ENCODE data around the gene APOBEC3H. TPM values are rescaled to one million over a fixed set of nuclear protein-coding genes. Genes with fewer than 3 reads are reported as not detected.

The APOBEC3H gene
- total and polyA plus RNA-seq, 9 of the 15 experiments (the other 6 are each of a cell fraction or from before 2014, with no cell fraction given) = 0.10 to 0.21 TPM; not detected in 7

GRCh38 chr22:39135092-39135896 is 38.2 kb downstream of the APOBEC3H start:
- POLR2A ChIA-PET = interaction anchor here (0.6 to 4.1 kb wide), 9 partner anchors 10 to 387 kb away, joined by 3 to 20 read pairs (median 5); partner anchors contain the start of genes APOBEC3B and RPL3
- no peak overlapping the region for H3K4me3 ChIP-seq
- H3K9me3 ChIP-seq (replicated peaks; ENCODE audit: control insufficient read depth, insufficient read depth, low read depth, low read length) = no peaks in the 10 kb centered on the region
- no peak overlapping the region for H3K27ac ChIP-seq (ENCODE audit: extremely low read depth, low read depth, low read length)
- in situ Hi-C loops (cut with MboI) (no loop called here), intact Hi-C loops (cut with micrococcal nuclease) (loop anchor here (1.0 kb wide), 1 partner anchor 171 kb away; no protein-coding TSS in a partner anchor)
- H3K4me1 ChIP-seq (replicated peaks in 1 of 2; ENCODE audit: control insufficient read depth in 2 of 2, insufficient read depth in 2 of 2, low read length in 2 of 2) = peaks cover 13 to 28% of the 10 kb centered on the region in 2 experiments
- H3K79me2 ChIP-seq (ENCODE audit: control insufficient read depth, insufficient read depth, low read length) = no peaks in the 10 kb centered on the region
- DNase-seq (ENCODE audit: extremely low read depth in 1 of 4, low spot score in 3 of 4) = peak; percentile 64 to 71 (median 70)
- H2AFZ ChIP-seq (ENCODE audit: low read depth, low read length) = no peak overlapping the region
- 13% methylated on average over 14 of the region's 15 CpGs for WGBS (ENCODE audit: insufficient coverage, low coverage, missing lambda C conversion rate)
- no TSS peak for BruUV-seq (replicated peaks)
- no peak overlapping the region for H3K4me2 ChIP-seq (ENCODE audit: insufficient read depth, low read length)
- ATAC-seq = peak; percentile 95
- H3K36me3 ChIP-seq (ENCODE audit: control insufficient read depth, insufficient read depth, low read length) = no peaks in the 10 kb centered on the region
- H3K9ac ChIP-seq (ENCODE audit: insufficient read depth in 1 of 2, low read depth in 2 of 2, low read length in 2 of 2) = no peak overlapping the region
- no peaks in the 10 kb centered on the region for H3K9me1 ChIP-seq (ENCODE audit: control insufficient read depth, insufficient read depth, low read length)
- no peaks in the 10 kb centered on the region for H4K20me1 ChIP-seq (replicated peaks; ENCODE audit: control insufficient read depth, insufficient read depth, low read length)
- FAIRE-seq = no peak
- no peaks in the 10 kb centered on the region for H3K27me3 ChIP-seq (ENCODE audit: control insufficient read depth in 2 of 2, insufficient read depth in 2 of 2, low read length in 2 of 2)
- CTCF ChIA-PET (ENCODE audit: low intra/inter-chr PET ratio) = interaction anchor here (0.7 kb wide), 1 partner anchor 181 kb away, joined by 4 read pairs; no protein-coding TSS in a partner anchor
- peak; percentile 33 to 67 for TF ChIP-seq RAD21 (CRISPR knock-in tag; conservative IDR thresholded peaks at IDR 0.05 in 1 of 2, IDR thresholded peaks at IDR 0.05 in 1 of 2)
- peak; percentile 85; the same call in 1 of the 2 replicates for TF ChIP-seq STAG1 (CRISPR knock-in tag; IDR thresholded peaks at IDR 0.05; ENCODE audit: borderline replicate concordance)
- TF ChIP-seq CTBP1 (IDR thresholded peaks at IDR 0.05; ENCODE audit: borderline replicate concordance) = 0 out of 2 replicates have a peak, but pooled peaks have one; percentile 19
- TF ChIP-seq TFAP4 (CRISPR knock-in tag; IDR thresholded peaks at IDR 0.05; ENCODE audit: borderline replicate concordance) = peak; percentile 57; the same call in 1 of the 2 replicates
- peak; percentile 69 for TF ChIP-seq SMC3 (conservative IDR thresholded peaks at IDR 0.05; ENCODE audit: insufficient read depth, low read depth, low read length)
- TF ChIP-seq ZBTB40 (IDR thresholded peaks at IDR 0.05) = no peak
- no peak for TF ChIP-seq ZBTB40 (CRISPR knock-in tag; IDR thresholded peaks at IDR 0.05)

Measured in K562 (cell line).